Stimulated activated CD4-positive, alpha-beta T cell treated with anti-CD3 and anti-CD28 coated beads, Interleukin-1b, Interleukin-23, amount 100 ng/mL, for 1 hour (primary cell): ENCODE results near the gene REC8.

Source experiments
- DNase-seq, 2 donors: peaks; one replicate each; pipeline ENCODE4 v3.0.0-alpha.2; 2020; ENCODE audit warnings: low read depth in 2 of 2

The REC8 gene

DNA sequence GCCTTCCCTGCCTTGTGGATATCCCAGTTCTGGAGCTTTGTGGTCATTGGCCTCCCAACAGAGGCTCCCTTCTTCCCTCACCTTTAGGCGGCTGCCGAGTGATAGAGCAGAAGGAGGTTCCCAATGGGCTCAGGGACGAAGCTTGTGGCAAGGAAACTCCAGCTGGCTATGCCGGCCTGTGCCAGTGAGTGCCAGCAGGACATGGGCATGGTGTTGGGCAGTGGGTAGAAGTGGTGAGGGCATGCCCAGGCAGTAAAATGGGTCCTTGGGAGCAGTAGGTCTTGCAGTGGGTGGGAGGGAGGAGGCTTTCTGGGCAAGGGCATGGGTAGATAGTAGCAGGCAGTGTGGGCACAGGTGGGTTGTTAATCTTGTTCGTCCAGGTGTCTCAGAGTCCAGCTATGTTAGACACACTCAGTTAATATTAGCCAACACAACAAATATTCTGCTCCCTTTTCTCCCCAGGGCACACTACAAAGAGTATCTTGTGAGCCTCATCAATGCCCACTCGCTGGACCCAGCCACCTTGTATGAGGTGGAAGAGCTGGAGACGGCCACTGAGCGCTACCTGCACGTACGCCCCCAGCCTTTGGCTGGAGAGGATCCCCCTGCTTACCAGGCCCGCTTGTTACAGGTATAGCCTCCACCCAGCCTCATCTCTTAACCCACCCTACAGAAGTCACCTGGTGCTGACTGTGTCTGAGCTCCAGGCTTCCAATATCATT, 11.9 kb upstream of the REC8 start:
- DNase-seq, result no peak

DNA sequence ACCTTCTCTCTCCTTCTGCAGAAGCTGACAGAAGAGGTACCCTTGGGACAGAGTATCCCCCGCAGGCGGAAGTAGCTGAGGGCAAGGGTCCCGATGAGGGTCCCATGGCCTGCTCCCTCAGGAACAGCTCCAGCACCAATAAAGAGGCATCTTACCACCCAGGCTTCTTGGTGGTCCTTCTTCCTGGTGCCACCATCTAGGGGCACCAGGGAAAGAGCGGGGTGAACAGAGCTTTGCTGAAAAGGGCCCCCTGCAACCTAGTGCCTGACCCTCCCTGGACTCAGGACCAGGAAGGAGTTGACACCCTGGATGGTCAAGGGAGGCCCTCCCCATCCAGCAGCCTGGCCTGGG, 11.4 kb upstream of the REC8 start:
- no peak for DNase-seq

DNA sequence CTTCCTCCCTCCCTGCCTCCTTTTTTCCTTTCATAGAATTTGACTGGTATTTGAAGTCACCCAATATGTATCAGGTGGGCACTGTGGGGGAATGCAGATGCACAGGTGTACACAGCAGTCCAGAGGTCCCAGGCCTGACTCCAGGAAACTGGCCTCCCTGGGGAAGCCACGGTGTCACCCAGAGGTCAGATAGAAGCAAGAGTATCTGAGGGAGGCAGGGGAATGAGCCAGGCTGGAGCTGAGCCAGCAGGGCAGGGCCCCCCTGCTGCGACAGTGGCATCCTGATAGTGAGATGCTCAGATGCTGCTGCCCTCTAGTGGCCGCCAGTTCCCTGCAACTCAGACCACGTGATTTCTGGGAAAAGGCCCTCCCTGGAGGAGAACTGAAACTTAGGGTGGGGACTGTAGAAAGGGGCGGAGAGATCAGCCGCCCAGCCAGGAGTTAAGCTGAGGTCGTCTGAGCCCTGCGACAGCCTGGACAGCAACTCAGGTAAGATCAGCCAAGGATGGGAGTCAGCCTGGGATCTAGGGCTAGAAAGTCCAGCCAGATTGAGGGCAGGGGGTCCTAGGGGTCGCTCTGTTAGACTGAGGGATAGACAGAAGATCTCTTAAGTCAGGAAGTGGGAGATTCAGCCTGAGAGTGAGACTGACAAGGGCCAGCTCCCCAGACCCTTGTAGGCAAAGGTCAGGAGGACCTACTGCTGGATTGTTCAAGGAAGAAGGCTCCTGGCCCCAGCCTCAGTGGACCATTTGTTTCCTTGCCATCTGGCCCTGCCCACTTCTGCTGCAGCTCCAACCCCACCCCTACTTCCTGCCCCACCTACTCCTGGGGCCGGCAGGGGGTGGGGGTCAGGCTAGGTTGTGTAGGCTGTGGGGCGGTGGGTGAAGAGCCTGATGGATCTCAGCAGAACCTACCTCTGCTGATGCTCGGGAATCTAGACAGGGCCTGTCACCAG, 10.8 kb upstream of the REC8 start, which contains the start of gene IRF9:
IRF9 (plus strand) TSS at position 416 of the 955 bp plus-strand sequence. CDS start 880 bp downstream, outside the sequence.
- peak; percentile 95 to 98 for DNase-seq

GRCh38 chr14:24162093-24162492, 9.8 kb upstream of the REC8 start:
- no peak for DNase-seq

DNA sequence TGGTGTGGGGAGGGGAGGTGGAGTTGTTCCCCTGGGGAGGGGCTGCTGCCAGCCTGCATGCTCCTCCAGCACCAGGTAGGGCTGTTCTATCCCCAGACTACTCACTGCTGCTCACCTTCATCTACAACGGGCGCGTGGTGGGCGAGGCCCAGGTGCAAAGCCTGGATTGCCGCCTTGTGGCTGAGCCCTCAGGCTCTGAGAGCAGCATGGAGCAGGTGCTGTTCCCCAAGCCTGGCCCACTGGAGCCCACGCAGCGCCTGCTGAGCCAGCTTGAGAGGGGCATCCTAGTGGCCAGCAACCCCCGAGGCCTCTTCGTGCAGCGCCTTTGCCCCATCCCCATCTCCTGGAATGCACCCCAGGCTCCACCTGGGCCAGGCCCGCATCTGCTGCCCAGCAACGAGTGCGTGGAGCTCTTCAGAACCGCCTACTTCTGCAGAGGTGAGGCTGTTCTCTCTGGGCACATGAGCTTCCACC, 7.3 kb upstream of the REC8 start:
- DNase-seq, result no peak

- no peak for DNase-seq
Observed at GRCh38 chr14:24165785-24166184, 6.1 kb upstream of the REC8 start.

GRCh38 chr14:24167469-24168114, 4.3 kb upstream of the REC8 start:
- DNase-seq, result no peak

- no peak for DNase-seq
Observed at GRCh38 chr14:24172261-24172860, 481 bp downstream of the REC8 start.

- no peak for DNase-seq
Observed at GRCh38 chr14:24172871-24173281, 996 bp downstream of the REC8 start.

DNA sequence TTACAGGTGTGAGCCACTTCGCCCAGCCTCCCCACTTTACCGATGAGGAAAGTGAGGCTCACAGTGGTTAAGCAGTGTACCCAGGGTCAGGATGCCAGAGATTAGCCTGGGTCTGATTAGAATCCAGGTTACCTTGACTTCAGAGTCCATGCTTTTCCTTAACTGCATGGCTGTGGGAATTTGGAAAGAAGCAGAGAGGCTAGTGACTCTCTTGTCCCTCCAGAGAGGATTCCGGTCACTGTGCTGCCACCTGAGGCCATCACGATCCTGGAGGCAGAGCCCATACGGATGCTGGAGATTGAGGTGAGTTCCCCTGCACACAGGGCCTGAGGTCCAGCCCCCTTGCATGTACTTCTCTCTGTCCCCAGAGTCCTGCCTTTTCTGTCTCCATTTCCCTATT, 4.7 kb downstream of the REC8 start:
- no peak for DNase-seq

GRCh38 chr14:24177041-24177825, 5.4 kb downstream of the REC8 start:
- no peak for DNase-seq

GRCh38 chr14:24177891-24178290, 6.0 kb downstream of the REC8 start:
- DNase-seq, result no peak

GRCh38 chr14:24178399-24179178, 6.7 kb downstream of the REC8 start:
- no peak for DNase-seq

- DNase-seq, result no peak
Observed at GRCh38 chr14:24179294-24179960, 7.5 kb downstream of the REC8 start.

GRCh38 chr14:24179961-24180796, 8.3 kb downstream of the REC8 start:
- no peak for DNase-seq

GRCh38 chr14:24181371-24182077, 9.6 kb downstream of the REC8 start:
- no peak for DNase-seq

- no peak for DNase-seq
Observed at GRCh38 chr14:24182110-24182882, 10.4 kb downstream of the REC8 start.
